ENCODE data around the gene CRYBG2. TPM values are rescaled to one million over a fixed set of nuclear protein-coding genes. Genes with fewer than 3 reads are reported as not detected.

CRYBG2 gene
- polyA plus RNA-seq, 1 donor (not counting 4 experiments of a cell fraction or from before 2014, with no cell fraction given): 7.9 TPM

- Histone ChIP-seq H4K20me1 (ENCODE audit: control insufficient read depth, extremely low read depth, insufficient read depth, low read length) (peaks cover 14% of the 10 kb centered on the region), H2AFZ (ENCODE audit: control insufficient read depth, low read length) (no peak overlapping the region), H3K4me2 (ENCODE audit: control insufficient read depth, extremely low read depth, insufficient read depth, low read depth, low read length) (peak overlapping the region; percentile 94), H3K9me1 (ENCODE audit: control insufficient read depth, extremely low read depth, insufficient read depth, low read length) (peaks cover 3% of the 10 kb centered on the region), H3K36me3 (ENCODE audit: control insufficient read depth in 2 of 2, extremely low read depth in 1 of 2, insufficient read depth in 2 of 2, low read length in 2 of 2) (peaks cover 18 to 34% of the 10 kb centered on the region in 2 experiments), H3K27ac (ENCODE audit: control insufficient read depth, insufficient read depth, low read length) (peak overlapping the region; percentile 95), H3K9ac (ENCODE audit: control insufficient read depth, extremely low read depth, insufficient read depth, low read length) (peak overlapping the region; percentile 77), H3K9me3 (ENCODE audit: control insufficient read depth, low read depth, low read length) (no peaks in the 10 kb centered on the region), H3K4me1 (ENCODE audit: control insufficient read depth, extremely low read depth, insufficient read depth, low read length) (peaks cover 78% of the 10 kb centered on the region), H3K4me3 (ENCODE audit: control insufficient read depth in 2 of 3, extremely low read depth in 1 of 3, insufficient read depth in 2 of 3, low read depth in 1 of 3, low read length in 3 of 3) (peak overlapping the region; percentile 75 to 86 (median 78)), H3K79me2 (ENCODE audit: control insufficient read depth, insufficient read depth, low read length) (peaks cover 21% of the 10 kb centered on the region), H3K27me3 (ENCODE audit: control insufficient read depth, extremely low read depth, insufficient read depth, low read length) (no peaks in the 10 kb centered on the region)
- no peak for TF ChIP-seq EZH2 (IDR thresholded peaks at IDR 0.05; ENCODE audit: low read length)
- dilution Hi-C loops (cut with MboI; ENCODE audit: extremely low pct_ligation_motif_present, low sequenced_read_pairs): no loop called here
- no peak for FAIRE-seq
- DNase-seq (ENCODE audit: low read depth, low spot score): no peak
Observed at GRCh38 chr1:26280333-26281042, 73.4 kb downstream of the CRYBG2 start.

GRCh38 chr1:26279456-26280332 lies 74.2 kb downstream of the CRYBG2 start, which contains the start of gene SH3BGRL3:
Gene SH3BGRL3 (plus strand): TSS chr1:26280086. CDS start chr1:26280156, 70 bp downstream.
- H3K4me3 ChIP-seq (ENCODE audit: control insufficient read depth in 2 of 3, extremely low read depth in 1 of 3, insufficient read depth in 2 of 3, low read depth in 1 of 3, low read length in 3 of 3): peak within 1 kb of the TSS; percentile 75 to 86 (median 78)
- peaks cover 3% of the 10 kb centered on the region for H3K9me1 ChIP-seq (ENCODE audit: control insufficient read depth, extremely low read depth, insufficient read depth, low read length)
- peak within 1 kb of the TSS; percentile 95 for H3K27ac ChIP-seq (ENCODE audit: control insufficient read depth, insufficient read depth, low read length)
- no peaks in the 10 kb centered on the region for H3K9me3 ChIP-seq (ENCODE audit: control insufficient read depth, low read depth, low read length)
- dilution Hi-C loops (cut with MboI; ENCODE audit: extremely low pct_ligation_motif_present, low sequenced_read_pairs): no loop called here
- peaks cover 18 to 34% of the 10 kb centered on the region in 2 experiments for H3K36me3 ChIP-seq (ENCODE audit: control insufficient read depth in 2 of 2, extremely low read depth in 1 of 2, insufficient read depth in 2 of 2, low read length in 2 of 2)
- no peaks in the 10 kb centered on the region for H3K27me3 ChIP-seq (ENCODE audit: control insufficient read depth, extremely low read depth, insufficient read depth, low read length)
- peaks cover 13% of the 10 kb centered on the region for H4K20me1 ChIP-seq (ENCODE audit: control insufficient read depth, extremely low read depth, insufficient read depth, low read length)
- DNase-seq (ENCODE audit: low read depth, low spot score) (peak; percentile 46), FAIRE-seq (no peak)
- H3K4me1 ChIP-seq (ENCODE audit: control insufficient read depth, extremely low read depth, insufficient read depth, low read length): peaks cover 79% of the 10 kb centered on the region
- H3K4me2 ChIP-seq (ENCODE audit: control insufficient read depth, extremely low read depth, insufficient read depth, low read depth, low read length): peak within 1 kb of the TSS; percentile 94
- TF ChIP-seq EZH2 (IDR thresholded peaks at IDR 0.05; ENCODE audit: low read length): no peak
- peak in 2 of 3 experiments; percentile 62 to 67 for TF ChIP-seq CTCF (optimal IDR thresholded peaks at IDR 0.05 in 1 of 3, IDR thresholded peaks at IDR 0.05 in 1 of 3, conservative IDR thresholded peaks at IDR 0.05 in 1 of 3; ENCODE audit: extremely low read depth in 1 of 3, insufficient read depth in 2 of 3, low read length in 3 of 3)
- peak within 1 kb of the TSS; percentile 39 for H2AFZ ChIP-seq (ENCODE audit: control insufficient read depth, low read length)
- peak within 1 kb of the TSS; percentile 77 for H3K9ac ChIP-seq (ENCODE audit: control insufficient read depth, extremely low read depth, insufficient read depth, low read length)
- peaks cover 21% of the 10 kb centered on the region for H3K79me2 ChIP-seq (ENCODE audit: control insufficient read depth, insufficient read depth, low read length)
